Measurements from ENCODE around the gene KCNN1.

DNA sequence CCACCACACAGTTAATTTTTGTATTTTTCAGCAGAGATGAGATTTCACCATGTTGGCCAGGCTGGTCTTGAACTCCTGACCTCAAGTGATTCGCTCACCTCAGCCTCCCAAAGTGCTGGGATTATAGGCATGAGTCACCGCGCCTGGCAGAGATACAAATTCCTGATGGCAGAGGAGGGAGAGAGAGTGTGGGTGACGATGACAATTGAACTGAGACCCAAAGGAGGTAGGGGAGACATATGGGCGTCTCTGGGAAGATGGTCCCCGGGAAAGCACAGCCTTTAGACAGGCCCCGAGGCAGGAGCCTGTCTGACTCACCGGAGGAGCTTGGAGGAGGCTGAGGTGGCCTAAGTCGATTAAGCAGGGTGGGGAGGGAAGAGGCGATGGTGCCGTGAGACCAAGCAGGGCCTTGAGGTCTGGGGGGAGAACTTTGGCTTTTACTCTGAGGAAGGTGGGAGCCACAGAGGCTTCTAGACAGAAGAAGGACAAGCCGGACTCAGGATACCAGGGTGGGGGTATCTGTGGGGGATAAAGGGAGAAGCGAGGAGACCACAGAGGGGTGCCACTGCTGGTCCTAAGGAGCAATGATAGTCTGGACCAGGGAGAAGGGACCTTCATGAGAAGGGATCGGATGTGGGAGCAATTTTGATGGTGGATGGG is 79.3 kb downstream of the KCNN1 start:
- no peak for TF ChIP-seq POLR2A (IDR thresholded peaks at IDR 0.05)
- no peak for TF ChIP-seq CTCF (IDR thresholded peaks at IDR 0.05)
